PC-9 (cell line): Measurements from ENCODE around the gene FOXO3B. TPM values are rescaled to one million over a fixed set of nuclear protein-coding genes. Genes with fewer than 3 reads are reported as not detected.
A peak's percentile ranks its signal among the peaks of the same experiment; 100 is the strongest.
"Not testable (repeated sequence)": the region's sequence is repeated elsewhere in the genome, so short reads cannot be mapped to it uniquely, and the experiment has no call there.

Source experiments
- BruUV-seq: library from RNA; stranded (reverse); fragments of 400-500 nt; replicated peaks from 2 replicates; lab custom pipeline; 2021; lab: Mats Ljungman, UMichigan
- CTCF ChIA-PET: fragments of 300-600 bp; sonication (Branson Sonifier 250); formaldehyde crosslinking; loops from one replicate; lab custom pipeline; 2022; ENCODE audit warnings: antibody characterized with exemption; lab: Charles Lee
- POLR2A ChIA-PET: fragments of 300-600 bp; sonication (Branson Sonifier 250); formaldehyde crosslinking; loops from one replicate; lab custom pipeline; 2022; ENCODE audit warnings: antibody characterized with exemption; ENCODE audit not compliant: unreplicated experiment; lab: Charles Lee
- DNase-seq, 2 experiments: peaks; one replicate each; pipeline versions ENCODE4 v3.0.0 to v3.0.0-alpha.2; 2015 to 2022; ENCODE audit warnings: mixed read lengths in 1 of 2
- H2AFZ ChIP-seq: fragments of 200-600 bp; sonication (generic); 2 replicates; pipeline ENCODE4 v1.8.1; 2017; ENCODE audit warnings: antibody characterized with exemption
- H3F3A ChIP-seq: fragments of 200-600 bp; sonication (generic); 2 replicates; pipeline ENCODE4 v1.8.1; 2017; ENCODE audit warnings: antibody characterized with exemption, mild to moderate bottlenecking, low read depth; ENCODE audit not compliant: insufficient read depth
- H3K27ac ChIP-seq: fragments of 200-600 bp; sonication (generic); 2 replicates; pipeline ENCODE4 v1.6.1; 2016; ENCODE audit warnings: mixed run types
- H3K27me3 ChIP-seq: fragments of 200-600 bp; sonication (generic); 2 replicates; pipeline ENCODE4 v1.6.1; 2016; ENCODE audit warnings: low read depth, mixed run types; ENCODE audit not compliant: insufficient read depth
- H3K36me3 ChIP-seq: fragments of 200-600 bp; sonication (generic); 2 replicates; pipeline ENCODE4 v1.6.1; 2016; ENCODE audit warnings: low read depth, mixed run types
- H3K4me1 ChIP-seq: fragments of 200-600 bp; sonication (generic); replicated peaks from 2 replicates; pipeline ENCODE4 v1.6.1; 2016; ENCODE audit warnings: mixed run types; ENCODE audit not compliant: insufficient read depth
- H3K4me2 ChIP-seq: fragments of 200-600 bp; sonication (generic); 2 replicates; pipeline ENCODE4 v1.6.1; 2017; ENCODE audit warnings: mixed run types
- H3K4me3 ChIP-seq: fragments of 200-600 bp; sonication (generic); 2 replicates; pipeline ENCODE4 v1.6.1; 2016; ENCODE audit warnings: mixed run types
- H3K79me2 ChIP-seq: fragments of 200-600 bp; sonication (generic); 2 replicates; pipeline ENCODE4 v1.6.1; 2017; ENCODE audit warnings: low read depth, mixed run types
- H3K9me2 ChIP-seq: fragments of 200-600 bp; sonication (generic); 2 replicates; pipeline ENCODE4 v1.8.1; 2017; ENCODE audit warnings: mild to moderate bottlenecking; ENCODE audit not compliant: insufficient read depth
- H3K9me3 ChIP-seq: fragments of 200-600 bp; sonication (generic); 2 replicates; pipeline ENCODE4 v1.8.1; 2016; ENCODE audit warnings: low read depth; ENCODE audit not compliant: insufficient read depth
- H4K20me1 ChIP-seq: fragments of 200-600 bp; sonication (generic); 2 replicates; pipeline ENCODE4 v1.8.1; 2017; ENCODE audit not compliant: insufficient read depth
- intact Hi-C: fragments of 100-400 bp; cut with micrococcal nuclease; formaldehyde crosslinking; loops from one replicate; pipeline ENCODE4 v1.10.0; 2022; ENCODE audit not compliant: unreplicated experiment
- total RNA-seq: library from RNA; stranded (reverse); gene quantifications from 2 replicates; pipeline ENCODE4 v1.2.3, GENCODE V29; 2021
- TF ChIP-seq, protein P1 (sequence below): fragments of 200-600 bp; sonication (generic); conservative IDR thresholded peaks from 2 replicates; pipeline ENCODE4 v1.6.1; 2017; ENCODE audit warnings: mixed run types, antibody characterized with exemption, mild to moderate bottlenecking, moderate library complexity

FOXO3B gene
- total RNA-seq, 1 experiment from 2014 or later, result 6.2 TPM

DNA sequence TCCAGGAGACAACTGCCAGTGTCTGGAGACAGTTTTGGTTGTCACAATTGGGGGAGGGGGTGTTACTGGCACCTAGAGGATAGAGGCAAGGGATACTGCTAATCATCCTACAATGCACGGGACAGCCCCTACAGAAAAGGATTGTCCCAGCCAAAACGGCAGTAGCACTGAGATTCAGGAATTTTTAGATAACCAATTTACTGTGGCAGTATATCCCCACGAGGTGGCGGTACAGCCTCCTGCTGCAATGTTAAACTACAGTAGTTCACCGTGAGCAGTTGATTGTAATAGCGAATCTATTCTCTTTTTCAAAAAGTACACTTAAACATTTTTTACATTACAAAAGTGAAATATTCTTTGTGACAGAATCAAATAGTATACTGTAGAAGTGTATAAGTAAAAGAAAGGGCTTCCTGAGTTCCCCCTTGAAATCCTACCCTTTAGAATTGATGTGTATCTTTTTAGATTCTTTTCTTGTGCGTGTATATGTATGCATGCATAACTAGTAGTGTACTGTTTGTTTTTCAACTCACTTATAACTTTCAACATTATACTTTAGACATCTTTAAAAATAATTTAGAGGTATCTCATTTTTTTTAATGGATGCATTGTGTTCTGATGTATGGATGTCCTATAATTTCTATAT, 30.4 kb upstream of the FOXO3B start:
- H2AFZ ChIP-seq, CTCF ChIA-PET, H3K36me3 ChIP-seq, H3K9me2 ChIP-seq, H3K27me3 ChIP-seq, H3K79me2 ChIP-seq, BruUV-seq, H4K20me1 ChIP-seq, H3F3A ChIP-seq, H3K27ac ChIP-seq, H3K4me3 ChIP-seq, H3K4me1 ChIP-seq, intact Hi-C loops, POLR2A ChIA-PET, H3K9me3 ChIP-seq: not testable (repeated sequence)
- peak; percentile 41 to 73 for DNase-seq
- TF ChIP-seq, protein P1, sequence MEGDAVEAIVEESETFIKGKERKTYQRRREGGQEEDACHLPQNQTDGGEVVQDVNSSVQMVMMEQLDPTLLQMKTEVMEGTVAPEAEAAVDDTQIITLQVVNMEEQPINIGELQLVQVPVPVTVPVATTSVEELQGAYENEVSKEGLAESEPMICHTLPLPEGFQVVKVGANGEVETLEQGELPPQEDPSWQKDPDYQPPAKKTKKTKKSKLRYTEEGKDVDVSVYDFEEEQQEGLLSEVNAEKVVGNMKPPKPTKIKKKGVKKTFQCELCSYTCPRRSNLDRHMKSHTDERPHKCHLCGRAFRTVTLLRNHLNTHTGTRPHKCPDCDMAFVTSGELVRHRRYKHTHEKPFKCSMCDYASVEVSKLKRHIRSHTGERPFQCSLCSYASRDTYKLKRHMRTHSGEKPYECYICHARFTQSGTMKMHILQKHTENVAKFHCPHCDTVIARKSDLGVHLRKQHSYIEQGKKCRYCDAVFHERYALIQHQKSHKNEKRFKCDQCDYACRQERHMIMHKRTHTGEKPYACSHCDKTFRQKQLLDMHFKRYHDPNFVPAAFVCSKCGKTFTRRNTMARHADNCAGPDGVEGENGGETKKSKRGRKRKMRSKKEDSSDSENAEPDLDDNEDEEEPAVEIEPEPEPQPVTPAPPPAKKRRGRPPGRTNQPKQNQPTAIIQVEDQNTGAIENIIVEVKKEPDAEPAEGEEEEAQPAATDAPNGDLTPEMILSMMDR, result peak; percentile 75
- peak overlapping the region; percentile 26; the same call in 1 of the 2 replicates for H3K4me2 ChIP-seq

DNA sequence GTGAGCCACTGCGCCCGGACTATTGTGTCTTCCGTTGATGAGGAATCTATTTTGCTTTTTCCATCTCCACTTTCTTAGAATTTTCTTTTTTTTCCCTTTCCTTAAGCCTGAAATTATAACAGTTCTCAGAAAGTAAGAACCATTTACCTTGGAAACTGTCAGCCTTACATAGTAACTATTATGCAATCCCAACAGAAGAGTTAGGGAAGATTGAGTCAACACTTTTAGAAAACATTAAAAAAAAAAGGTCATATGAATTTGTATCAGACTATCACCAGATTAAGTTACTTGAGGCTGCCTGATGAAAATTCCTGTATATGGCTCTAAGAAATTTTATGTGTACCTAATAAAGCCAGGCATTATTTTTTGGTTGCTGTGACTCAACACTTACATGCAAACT, 26.1 kb upstream of the FOXO3B start:
- H3K27ac ChIP-seq, BruUV-seq, POLR2A ChIA-PET, H3K36me3 ChIP-seq, H3F3A ChIP-seq, H3K9me3 ChIP-seq, H3K4me3 ChIP-seq, H3K27me3 ChIP-seq, H3K4me2 ChIP-seq, DNase-seq, intact Hi-C loops, H4K20me1 ChIP-seq, CTCF ChIA-PET, H3K9me2 ChIP-seq, H2AFZ ChIP-seq, H3K79me2 ChIP-seq, H3K4me1 ChIP-seq: not testable (repeated sequence)

DNA sequence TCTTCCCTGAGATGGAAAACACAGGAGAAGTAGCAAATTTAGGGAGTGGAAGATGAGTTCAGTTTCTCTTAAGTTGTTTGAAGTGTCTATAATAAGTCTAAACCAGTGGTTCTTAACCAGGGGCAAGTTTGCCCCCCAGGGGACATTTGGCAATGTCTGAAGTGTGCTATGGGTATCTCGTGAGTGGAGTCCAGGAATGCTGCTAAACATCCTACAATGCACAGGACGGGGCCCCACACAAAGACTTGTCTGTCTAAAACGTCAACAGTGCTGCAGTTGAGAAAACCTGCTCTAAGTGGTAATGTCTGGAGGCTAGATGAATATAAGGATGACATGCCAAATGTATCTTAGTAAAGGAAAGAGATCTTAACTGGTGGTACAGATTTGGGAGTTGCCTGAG, 23.8 kb upstream of the FOXO3B start:
- H3F3A ChIP-seq, H3K9me2 ChIP-seq, H3K4me1 ChIP-seq, H3K4me2 ChIP-seq, intact Hi-C loops, H3K36me3 ChIP-seq, DNase-seq, H3K27me3 ChIP-seq, CTCF ChIA-PET, H4K20me1 ChIP-seq, H2AFZ ChIP-seq, H3K79me2 ChIP-seq, H3K9me3 ChIP-seq, BruUV-seq, H3K4me3 ChIP-seq, H3K27ac ChIP-seq, POLR2A ChIA-PET: not testable (repeated sequence)

DNA sequence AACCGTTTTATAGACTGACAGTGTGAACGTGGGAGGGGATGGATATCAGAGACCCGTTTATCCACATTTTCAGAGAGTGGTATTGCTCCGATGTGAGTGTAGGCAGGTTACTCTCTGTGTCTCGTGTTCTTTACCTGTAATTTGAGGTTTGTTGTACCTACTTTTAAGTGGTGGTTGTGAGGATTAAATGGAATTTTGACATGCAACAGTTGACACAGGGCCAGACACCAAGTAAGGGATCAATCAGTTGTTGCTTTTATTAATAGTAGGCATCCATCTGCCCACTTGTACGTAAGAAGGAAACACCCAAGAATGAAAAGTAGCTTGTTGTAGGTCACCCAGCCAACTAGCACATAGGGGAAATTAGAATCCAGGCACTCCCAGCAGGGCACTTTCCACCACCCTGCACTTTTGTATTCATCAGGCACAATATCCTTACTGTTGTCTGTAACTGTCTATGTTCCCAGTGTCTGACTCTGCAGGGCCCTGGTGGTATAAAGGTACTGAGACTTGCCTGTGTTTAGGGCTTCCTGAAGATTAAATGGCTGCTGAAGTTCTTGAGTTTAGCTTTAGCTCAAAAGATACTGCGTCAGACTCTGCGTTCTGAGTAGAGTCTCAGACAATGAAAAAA, 16.5 kb upstream of the FOXO3B start:
- H3K79me2 ChIP-seq, H3K27ac ChIP-seq, DNase-seq, intact Hi-C loops, BruUV-seq, H3F3A ChIP-seq, H3K36me3 ChIP-seq, H3K9me2 ChIP-seq, H3K4me1 ChIP-seq, H4K20me1 ChIP-seq, H3K27me3 ChIP-seq, H3K9me3 ChIP-seq, POLR2A ChIA-PET: not testable (repeated sequence)
- Histone ChIP-seq H3K4me3 (peak overlapping the region; percentile 61), H3K4me2 (peak overlapping the region; percentile 82), H2AFZ (peak overlapping the region; percentile 96; the same call in 1 of the 2 replicates)
- CTCF ChIA-PET, result interaction anchor here (0.6 kb wide), 2 partner anchors 508 to 1486 kb away, joined by 7 to 19 read pairs; no protein-coding TSS in a partner anchor

DNA sequence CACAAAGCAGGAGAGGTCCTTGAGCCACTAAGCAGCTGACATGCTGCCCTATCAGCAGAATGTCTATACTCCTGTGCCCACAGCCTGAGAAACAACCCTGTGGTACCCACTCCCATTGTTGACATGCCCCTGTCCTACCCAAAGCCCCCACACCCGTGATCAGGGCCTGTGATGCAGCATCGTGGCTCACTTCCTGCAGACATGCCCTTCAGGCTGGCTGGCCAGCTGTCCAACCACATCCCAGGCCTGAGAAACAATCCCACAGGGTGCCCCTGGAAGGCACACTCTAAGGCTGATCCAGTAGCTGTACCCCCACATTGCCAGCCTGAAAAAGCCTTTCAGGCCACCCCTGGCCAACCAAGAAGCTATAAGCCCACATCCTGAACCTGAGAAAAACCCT, 13.0 kb upstream of the FOXO3B start:
- H3K4me3 ChIP-seq, H3K4me1 ChIP-seq, H2AFZ ChIP-seq, POLR2A ChIA-PET, DNase-seq, H3K4me2 ChIP-seq, H3K9me3 ChIP-seq, H3K27me3 ChIP-seq, intact Hi-C loops, H4K20me1 ChIP-seq, H3K27ac ChIP-seq, H3K79me2 ChIP-seq, H3K9me2 ChIP-seq, BruUV-seq, H3K36me3 ChIP-seq, H3F3A ChIP-seq, CTCF ChIA-PET: not testable (repeated sequence)

DNA sequence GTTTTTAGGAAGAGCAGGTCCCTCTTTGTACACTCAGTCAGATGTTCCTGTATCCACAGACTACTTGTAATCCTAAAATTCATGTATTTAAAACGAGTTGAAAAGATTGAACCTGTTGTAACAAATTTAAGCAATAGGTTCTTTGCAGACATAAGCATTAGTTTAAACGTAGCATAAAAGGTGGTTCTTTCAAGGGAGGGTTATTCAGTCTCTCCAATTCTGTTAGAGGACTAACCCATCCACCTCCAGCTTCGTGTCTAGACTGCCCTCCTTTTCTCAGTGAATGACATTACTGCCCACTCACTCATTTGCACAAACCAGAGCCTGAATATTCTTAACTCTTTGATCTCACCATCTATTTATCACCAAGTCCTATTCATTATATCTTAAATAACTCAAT, 554 bp upstream of the FOXO3B start:
- BruUV-seq, DNase-seq, H4K20me1 ChIP-seq, H3K27me3 ChIP-seq, H3K79me2 ChIP-seq, intact Hi-C loops, H3F3A ChIP-seq, H3K27ac ChIP-seq, H3K9me2 ChIP-seq, H3K9me3 ChIP-seq, H3K36me3 ChIP-seq, H3K4me1 ChIP-seq: not testable (repeated sequence)
- Histone ChIP-seq H3K4me3 (peak overlapping the region; percentile 69), H3K4me2 (peak overlapping the region; percentile 74), H2AFZ (peak overlapping the region; percentile 83)
- CTCF ChIA-PET, result interaction anchor here (0.6 kb wide), 1 partner anchor 57 kb away, joined by 4 read pairs; no protein-coding TSS in a partner anchor
- POLR2A ChIA-PET, result interaction anchor here (0.6 to 0.7 kb wide), 2 partner anchors 27 to 33 kb away, joined by 3 read pairs; no protein-coding TSS in a partner anchor
